A673 (cell line): ENCODE measurements around the gene SHISA4.

ENCODE experiments used
- EZH2 ChIP-seq: fragments of 200-600 bp; sonication (generic); IDR thresholded peaks from 2 replicates; pipeline ENCODE4 v1.6.1; 2017; ENCODE audit warnings: borderline replicate concordance, low read depth, mild to moderate bottlenecking, mixed read lengths, antibody characterized with exemption, low read length; ENCODE audit not compliant: poor library complexity, severe bottlenecking
- TF ChIP-seq, protein P1 (sequence below): fragments of 300-800, 200-600 bp; sonication (generic); conservative IDR thresholded peaks from 2 replicates; pipeline ENCODE4 v1.5.1; 2017; ENCODE audit warnings: low read depth, mild to moderate bottlenecking, antibody characterized with exemption, low read length, moderate library complexity, mixed read lengths

DNA sequence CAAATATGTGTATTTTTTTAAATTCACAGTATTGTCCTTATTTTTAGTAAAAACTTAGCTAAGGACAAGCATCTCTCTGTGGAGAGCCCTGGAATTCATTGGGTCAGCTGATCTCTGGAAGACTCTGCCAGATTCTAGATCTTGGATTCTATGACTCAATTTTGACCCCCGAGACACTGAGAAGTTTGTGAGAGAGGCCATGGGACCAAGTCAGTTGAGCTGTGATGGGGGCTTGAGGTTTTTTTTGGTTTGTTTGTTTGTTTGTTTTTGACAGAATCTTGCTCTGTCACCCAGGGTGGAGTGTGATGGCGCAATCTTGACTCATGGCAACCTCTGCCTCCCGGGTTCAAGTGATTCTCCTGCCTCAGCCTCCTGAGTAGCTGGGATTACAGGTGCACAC is 13.5 kb downstream of the SHISA4 start:
- TF ChIP-seq, protein P1, sequence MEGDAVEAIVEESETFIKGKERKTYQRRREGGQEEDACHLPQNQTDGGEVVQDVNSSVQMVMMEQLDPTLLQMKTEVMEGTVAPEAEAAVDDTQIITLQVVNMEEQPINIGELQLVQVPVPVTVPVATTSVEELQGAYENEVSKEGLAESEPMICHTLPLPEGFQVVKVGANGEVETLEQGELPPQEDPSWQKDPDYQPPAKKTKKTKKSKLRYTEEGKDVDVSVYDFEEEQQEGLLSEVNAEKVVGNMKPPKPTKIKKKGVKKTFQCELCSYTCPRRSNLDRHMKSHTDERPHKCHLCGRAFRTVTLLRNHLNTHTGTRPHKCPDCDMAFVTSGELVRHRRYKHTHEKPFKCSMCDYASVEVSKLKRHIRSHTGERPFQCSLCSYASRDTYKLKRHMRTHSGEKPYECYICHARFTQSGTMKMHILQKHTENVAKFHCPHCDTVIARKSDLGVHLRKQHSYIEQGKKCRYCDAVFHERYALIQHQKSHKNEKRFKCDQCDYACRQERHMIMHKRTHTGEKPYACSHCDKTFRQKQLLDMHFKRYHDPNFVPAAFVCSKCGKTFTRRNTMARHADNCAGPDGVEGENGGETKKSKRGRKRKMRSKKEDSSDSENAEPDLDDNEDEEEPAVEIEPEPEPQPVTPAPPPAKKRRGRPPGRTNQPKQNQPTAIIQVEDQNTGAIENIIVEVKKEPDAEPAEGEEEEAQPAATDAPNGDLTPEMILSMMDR, result no peak
- TF ChIP-seq EZH2, result no peak
